Ectodermal cell (in vitro differentiated cells): ENCODE measurements around the gene WDR33.

ENCODE experiments used
- H3K27ac ChIP-seq: 2 replicates; pipeline ENCODE4 v1.7.0; 2013; ENCODE audit warnings: mild to moderate bottlenecking, low read depth, low read length; ENCODE audit not compliant: insufficient read depth, poor library complexity, severe bottlenecking
- H3K27me3 ChIP-seq: 2 replicates; pipeline ENCODE4 v1.7.0; 2013; ENCODE audit warnings: mild to moderate bottlenecking, low read length; ENCODE audit not compliant: insufficient read depth, control insufficient read depth, poor library complexity, severe bottlenecking
- H3K36me3 ChIP-seq: one replicate; pipeline ENCODE4 v1.7.0; 2013; ENCODE audit warnings: low read length; ENCODE audit not compliant: control insufficient read depth, insufficient read depth
- H3K4me1 ChIP-seq: one replicate; pipeline ENCODE4 v1.7.0; 2013; ENCODE audit warnings: low read length; ENCODE audit not compliant: control insufficient read depth, insufficient read depth
- H3K4me3 ChIP-seq: 2 replicates; pipeline ENCODE4 v1.7.0; 2013; ENCODE audit warnings: low read depth, low read length, control low read depth; ENCODE audit not compliant: insufficient read depth
- H3K9me3 ChIP-seq: 2 replicates; pipeline ENCODE4 v1.7.0; 2013; ENCODE audit warnings: mild to moderate bottlenecking, low read length, moderate library complexity; ENCODE audit not compliant: control insufficient read depth
- WGBS, 2 experiments: methylation state at CpG; one replicate each; pipeline ENCODE4 v1.1.7; 2013; ENCODE audit warnings: missing lambda C conversion rate in 2 of 2; 5-methylcytosine and 5-hydroxymethylcytosine counted together

The WDR33 gene

DNA sequence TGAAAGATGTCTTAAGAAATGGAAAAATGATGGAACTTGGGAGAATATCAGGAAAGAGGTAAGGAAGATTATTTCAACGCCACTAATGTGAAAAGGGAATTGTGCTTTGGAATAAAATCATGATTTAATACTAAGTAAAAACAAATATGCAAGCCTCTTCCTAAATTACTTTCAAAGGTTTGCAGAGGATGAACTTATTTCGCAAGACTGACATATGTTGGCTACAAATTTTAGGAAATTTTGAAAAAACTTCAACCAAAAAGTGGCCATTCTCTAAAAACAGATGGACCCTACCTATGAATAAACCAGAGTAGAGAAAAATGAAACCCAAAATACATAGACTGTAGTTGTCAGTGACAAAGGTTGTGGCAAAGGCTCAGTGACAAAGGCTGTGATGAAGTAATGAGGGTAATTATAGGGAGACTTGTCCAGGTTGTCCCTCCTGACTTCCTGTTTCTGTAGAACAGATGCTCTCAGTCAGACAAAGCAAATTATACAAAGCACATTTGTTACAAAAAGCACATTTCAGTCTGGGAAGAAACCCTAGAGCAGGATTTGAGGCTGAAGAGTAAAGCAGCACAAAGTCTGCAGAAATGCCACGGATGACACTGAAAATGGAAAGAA lies 70.2 kb downstream of the WDR33 start:
- no peak overlapping the region for H3K4me3 ChIP-seq
- no peaks in the 10 kb centered on the region for H3K27me3 ChIP-seq
- 88 to 100% methylated on average over 2 to 3 of the region's 3 CpGs for WGBS, 2 experiments
- peaks cover 3% of the 10 kb centered on the region for H3K36me3 ChIP-seq
- no peaks in the 10 kb centered on the region for H3K4me1 ChIP-seq
- H3K27ac ChIP-seq: no peak overlapping the region
- H3K9me3 ChIP-seq: no peaks in the 10 kb centered on the region

DNA sequence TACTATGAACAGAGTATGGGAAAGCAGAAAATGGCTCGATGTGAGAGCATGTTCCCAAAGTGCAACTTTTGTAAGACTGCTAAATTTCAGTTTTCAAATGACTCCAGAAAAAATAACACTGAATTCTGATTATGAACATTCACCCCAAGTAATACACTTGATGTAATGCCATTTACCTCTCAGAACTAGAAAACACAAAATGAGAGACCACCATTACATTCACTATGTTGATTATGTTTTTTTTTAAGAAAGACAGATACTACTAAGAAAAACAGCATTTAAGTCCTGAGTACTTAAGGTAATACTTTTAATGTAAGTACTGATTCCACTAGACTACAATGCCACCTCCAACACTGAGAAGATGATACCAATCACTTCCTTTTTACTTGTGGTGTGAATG lies 71.2 kb downstream of the WDR33 start:
- WGBS, 2 experiments: 94 to 97% methylated on average over 1 of the region's 1 CpG
- H3K4me1 ChIP-seq: no peaks in the 10 kb centered on the region
- H3K36me3 ChIP-seq: peaks cover 3% of the 10 kb centered on the region
- no peak overlapping the region for H3K4me3 ChIP-seq
- no peaks in the 10 kb centered on the region for H3K9me3 ChIP-seq
- no peaks in the 10 kb centered on the region for H3K27me3 ChIP-seq
- no peak overlapping the region for H3K27ac ChIP-seq

DNA sequence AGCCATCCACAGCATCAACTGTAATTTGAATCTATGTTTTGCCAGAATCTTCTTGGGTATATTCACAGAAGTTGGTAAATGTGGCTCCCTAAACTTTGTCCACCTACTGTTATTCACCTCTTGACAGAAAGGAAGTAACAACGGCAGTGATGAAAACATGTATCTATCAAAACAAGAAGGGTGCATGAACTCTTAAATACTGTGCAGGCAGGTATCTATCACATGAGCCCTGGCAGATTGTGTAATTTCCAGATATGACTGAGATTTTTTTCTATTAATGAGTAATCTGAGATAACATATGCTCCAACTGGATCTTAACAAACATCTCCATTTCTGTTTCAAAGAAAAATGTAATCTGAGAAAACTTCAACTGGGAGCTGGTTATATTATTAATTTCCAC lies 73.1 kb downstream of the WDR33 start:
- Histone ChIP-seq H3K4me3 (no peak overlapping the region), H3K4me1 (no peaks in the 10 kb centered on the region), H3K9me3 (no peaks in the 10 kb centered on the region), H3K27ac (no peak overlapping the region), H3K27me3 (no peaks in the 10 kb centered on the region), H3K36me3 (peaks cover 3% of the 10 kb centered on the region)
- 91 to 96% methylated on average over 1 of the region's 1 CpG for WGBS, 2 experiments

DNA sequence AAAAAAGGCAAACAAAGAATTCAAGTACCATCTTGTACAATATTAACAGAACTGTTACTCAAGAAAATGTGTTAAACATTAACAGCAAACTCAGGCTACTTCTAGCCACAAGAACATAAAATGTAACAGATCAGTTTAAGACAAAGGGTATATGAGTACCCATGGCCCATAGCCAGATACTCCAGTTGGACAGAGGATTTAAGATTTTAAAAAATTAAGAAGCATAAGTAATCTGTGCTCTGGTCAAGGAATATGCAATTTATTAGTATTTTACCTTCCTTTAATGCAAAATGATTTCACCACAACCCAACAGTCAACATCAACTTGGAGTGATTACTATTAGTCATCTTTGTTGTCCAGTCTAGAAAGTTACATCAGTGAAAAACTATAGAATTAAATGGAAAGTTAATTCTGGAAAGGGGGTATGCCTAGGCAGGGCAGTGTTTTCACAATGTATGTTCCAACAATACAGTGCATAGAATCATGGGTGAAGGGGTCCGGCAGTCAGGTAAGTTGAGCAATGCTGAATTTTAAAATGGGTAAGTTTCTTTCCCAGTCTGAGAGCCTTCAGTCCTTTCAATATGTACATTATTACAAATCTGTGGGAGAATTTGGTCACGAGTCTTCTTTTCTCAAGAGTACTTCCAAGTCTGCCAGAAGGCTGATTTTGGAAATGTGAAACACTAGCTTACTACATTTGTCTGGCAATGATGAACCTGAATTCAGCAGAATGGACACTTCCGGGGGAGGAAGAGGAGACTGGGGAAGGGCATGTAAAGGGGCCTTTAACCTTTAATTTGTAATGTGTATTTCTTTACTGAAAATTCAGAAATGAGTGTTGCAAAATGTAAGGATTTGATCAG lies 75.2 kb downstream of the WDR33 start:
- Histone ChIP-seq H3K36me3 (peaks cover 8% of the 10 kb centered on the region), H3K27me3 (no peaks in the 10 kb centered on the region), H3K27ac (no peak overlapping the region), H3K4me3 (no peak overlapping the region), H3K4me1 (no peaks in the 10 kb centered on the region), H3K9me3 (no peaks in the 10 kb centered on the region)
- WGBS, 2 experiments: 97 to 99% methylated on average over 3 of the region's 3 CpGs

DNA sequence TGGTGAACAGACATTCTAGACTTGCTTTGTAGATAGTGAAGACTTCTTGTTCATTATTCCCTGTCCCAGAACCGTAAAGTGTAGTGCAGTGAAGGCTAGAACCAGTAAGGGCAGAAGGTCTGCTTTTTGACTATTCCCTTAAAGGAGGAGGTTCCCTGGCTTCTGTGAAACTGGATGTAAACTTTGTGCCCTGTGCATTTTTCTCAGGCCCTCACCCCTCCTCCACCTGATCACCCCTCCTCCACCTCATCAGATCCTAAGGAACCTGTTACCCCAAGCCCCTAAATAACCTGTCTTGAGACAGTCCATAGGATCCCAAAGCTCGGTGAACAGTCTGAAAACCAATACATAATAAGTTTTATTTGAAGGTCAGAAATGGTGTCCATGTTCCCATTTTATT lies 75.9 kb downstream of the WDR33 start:
- peaks cover 5% of the 10 kb centered on the region for H3K36me3 ChIP-seq
- WGBS, 2 experiments: 85 to 94% methylated on average over 2 of the region's 2 CpGs
- H3K27me3 ChIP-seq: no peaks in the 10 kb centered on the region
- no peaks in the 10 kb centered on the region for H3K9me3 ChIP-seq
- H3K27ac ChIP-seq: no peak overlapping the region
- no peak overlapping the region for H3K4me3 ChIP-seq
- H3K4me1 ChIP-seq: no peaks in the 10 kb centered on the region

DNA sequence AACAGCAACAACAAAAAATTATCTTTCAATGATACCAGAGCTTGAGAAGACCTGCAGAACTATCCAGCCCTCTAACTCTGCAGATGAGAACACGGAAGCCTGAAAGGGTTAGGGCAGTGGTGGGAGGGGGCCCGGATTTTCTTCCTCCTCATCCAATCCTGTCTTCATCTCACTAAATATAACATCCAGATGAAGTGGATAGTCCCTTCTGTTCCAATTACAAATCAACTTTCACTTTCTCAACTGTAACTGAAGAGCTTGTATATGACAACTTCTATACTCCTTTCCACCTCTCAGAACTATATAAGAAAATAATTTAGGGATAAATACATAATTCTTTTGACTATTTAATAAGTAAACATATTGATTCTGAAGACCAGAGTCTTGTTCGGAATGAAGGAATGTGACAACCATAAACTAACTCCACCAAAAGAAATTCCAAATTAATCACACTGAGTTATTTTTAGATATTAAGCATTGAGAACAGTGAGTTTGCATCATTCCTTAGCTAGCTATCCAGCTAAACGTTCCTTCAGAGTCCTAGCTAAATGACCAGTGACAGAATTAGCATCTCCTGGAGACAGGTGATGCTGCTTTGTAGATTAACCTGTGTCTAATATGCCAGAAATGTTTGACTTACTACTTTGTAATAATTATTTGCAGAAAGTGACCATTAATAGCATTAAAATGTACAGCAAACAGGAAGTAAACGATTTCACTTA lies 77.0 kb downstream of the WDR33 start:
- Histone ChIP-seq H3K27ac (no peak overlapping the region), H3K4me1 (no peaks in the 10 kb centered on the region), H3K9me3 (no peaks in the 10 kb centered on the region), H3K27me3 (no peaks in the 10 kb centered on the region), H3K4me3 (no peak overlapping the region), H3K36me3 (peaks cover 5% of the 10 kb centered on the region)
- WGBS, 2 experiments: 91 to 96% methylated on average over 4 of the region's 5 CpGs

DNA sequence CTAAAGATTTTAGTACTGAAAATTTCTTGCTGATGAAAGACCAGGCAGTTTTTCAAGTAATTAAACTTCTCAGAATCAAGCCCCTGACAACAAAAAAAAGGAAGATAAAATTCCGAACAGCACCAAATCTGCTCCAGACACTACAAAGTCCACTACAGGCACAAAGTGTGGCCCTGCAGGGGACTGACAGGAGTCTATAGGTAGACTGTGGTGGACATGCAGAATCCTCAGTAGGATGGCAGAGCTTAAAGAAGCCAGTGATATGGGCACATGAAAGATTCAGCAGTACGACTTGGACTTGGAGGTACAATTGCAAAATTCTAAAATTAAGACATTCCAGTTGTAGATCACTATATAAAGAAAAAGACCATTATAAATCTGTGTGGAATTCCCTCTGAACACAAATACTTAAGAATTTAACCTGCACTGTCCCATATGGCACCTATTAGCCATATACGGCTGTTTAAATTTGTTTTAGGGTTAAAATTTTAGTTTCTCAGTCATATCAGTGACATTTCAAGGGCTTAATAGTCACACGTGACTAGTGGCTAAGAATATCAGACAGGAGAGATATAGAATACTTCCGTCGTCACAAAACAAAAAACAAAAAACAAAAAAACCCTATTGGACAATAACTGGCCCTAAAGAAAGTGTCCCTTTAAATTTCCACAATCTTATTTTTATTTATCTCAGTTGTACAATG lies 77.7 kb downstream of the WDR33 start:
- 96 to 97% methylated on average over 6 of the region's 6 CpGs for WGBS, 2 experiments
- no peak overlapping the region for H3K4me3 ChIP-seq
- no peak overlapping the region for H3K27ac ChIP-seq
- no peaks in the 10 kb centered on the region for H3K4me1 ChIP-seq
- peaks cover 5% of the 10 kb centered on the region for H3K36me3 ChIP-seq
- H3K9me3 ChIP-seq: no peaks in the 10 kb centered on the region
- H3K27me3 ChIP-seq: no peaks in the 10 kb centered on the region

DNA sequence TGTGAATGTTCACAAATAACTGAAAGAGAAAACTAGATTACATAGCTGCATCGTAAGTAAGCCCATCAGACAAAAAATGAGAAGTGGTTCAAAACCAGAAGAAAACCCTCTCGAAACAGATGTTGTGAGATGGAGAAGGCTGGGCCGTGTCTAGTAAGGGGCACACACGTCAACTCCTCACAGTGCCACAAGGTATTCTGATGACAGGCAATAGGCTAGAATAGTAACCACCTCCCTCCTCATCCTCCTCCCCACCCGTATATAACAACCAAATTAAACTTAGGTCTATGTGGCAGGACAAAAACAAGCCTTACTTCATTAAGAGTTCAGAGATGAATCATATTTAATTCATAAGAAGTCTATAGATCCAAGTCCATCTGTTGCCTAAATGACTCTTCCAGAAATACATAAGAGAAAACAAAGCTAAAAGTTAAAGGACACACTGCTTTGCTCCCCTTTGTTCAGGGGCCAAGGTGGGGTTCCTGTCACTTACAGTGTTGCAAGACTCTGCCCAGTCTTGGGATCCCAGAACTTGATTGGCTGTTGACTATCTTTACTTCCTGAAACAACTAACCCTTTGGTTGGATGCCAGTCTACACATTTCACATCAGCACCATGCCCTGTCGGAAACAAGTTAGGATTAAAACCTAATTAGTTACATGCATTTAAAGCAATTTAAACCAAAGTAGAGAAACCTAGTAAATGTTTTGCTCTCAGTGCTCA lies 84.7 kb downstream of the WDR33 start:
- H3K36me3 ChIP-seq: peaks cover 15% of the 10 kb centered on the region
- H3K9me3 ChIP-seq: no peaks in the 10 kb centered on the region

DNA sequence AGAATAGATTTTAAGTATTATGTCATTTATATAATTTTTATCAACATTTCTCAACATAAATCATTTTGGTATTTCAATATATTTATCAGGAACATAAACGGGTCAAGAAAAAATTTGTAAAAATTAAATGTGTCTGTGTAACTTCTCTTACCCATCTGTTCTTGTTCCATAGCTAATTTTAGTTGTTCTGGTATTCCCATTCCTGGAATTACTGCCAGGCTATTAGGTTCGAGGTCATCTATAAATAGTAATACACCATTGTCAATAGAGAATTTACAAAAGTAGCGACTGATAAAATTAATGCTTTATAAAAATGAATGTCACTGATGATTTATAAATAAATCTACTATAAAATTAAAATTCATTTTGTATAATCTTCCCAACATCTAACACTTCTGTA lies 88.2 kb downstream of the WDR33 start:
- no peaks in the 10 kb centered on the region for H3K27me3 ChIP-seq
- no peaks in the 10 kb centered on the region for H3K4me1 ChIP-seq
- no peaks in the 10 kb centered on the region for H3K9me3 ChIP-seq
- no peak overlapping the region for H3K27ac ChIP-seq
- no peak overlapping the region for H3K4me3 ChIP-seq
- peaks cover 30% of the 10 kb centered on the region for H3K36me3 ChIP-seq
- WGBS, 2 experiments: 100% methylated on average over 1 of the region's 3 CpGs; no CpG with 5 or more reads in 1 of the 2 experiments

More for the DNA sequence above, 84.7 kb downstream of the WDR33 start:
- H3K4me3 ChIP-seq: no peak overlapping the region
- WGBS, 2 experiments: 92 to 95% methylated on average over 6 of the region's 6 CpGs
- H3K27me3 ChIP-seq: no peaks in the 10 kb centered on the region
- H3K27ac ChIP-seq: no peak overlapping the region
- no peaks in the 10 kb centered on the region for H3K4me1 ChIP-seq
